Inflammatory macrophage (primary cell): ENCODE results near the gene FAM222B.
"Not testable (repeated sequence)": the region's sequence is repeated elsewhere in the genome, so short reads cannot be mapped to it uniquely, and the experiment has no call there.

Experiments
- DNase-seq, 2 donors: peaks; one replicate each; pipeline ENCODE4 v3.0.0-alpha.2; 2020 to 2022

The FAM222B gene

GRCh38 chr17:28744972-28745785 is 97.4 kb downstream of the FAM222B start:
- peak; percentile 3 to 12 for DNase-seq

- peak; percentile 17 to 40 for DNase-seq
These were observed 98.3 kb downstream of the FAM222B start for GRCh38 chr17:28744104-28744971.

- DNase-seq = peak; percentile 86 to 96
These were observed 99.1 kb downstream of the FAM222B start, which contains the start of gene TRAF4 for GRCh38 chr17:28743243-28744103. Gene TRAF4 (plus strand): TSS chr17:28744011. CDS start chr17:28744113, 102 bp downstream.

- DNase-seq = peak; percentile 78 to 79
These were observed 100.9 kb downstream of the FAM222B start for GRCh38 chr17:28741358-28742349.

GRCh38 chr17:28740406-28741357 is 101.9 kb downstream of the FAM222B start:
- DNase-seq = no peak

- no peak for DNase-seq
These were observed 103.8 kb downstream of the FAM222B start for GRCh38 chr17:28738680-28739384.

- no peak for DNase-seq
These were observed 104.6 kb downstream of the FAM222B start for GRCh38 chr17:28737770-28738679.

- DNase-seq = no peak
These were observed 105.3 kb downstream of the FAM222B start for GRCh38 chr17:28737316-28737715.

GRCh38 chr17:28735913-28736769 is 106.4 kb downstream of the FAM222B start:
- DNase-seq = not testable (repeated sequence)

GRCh38 chr17:28735242-28735722 is 107.3 kb downstream of the FAM222B start:
- DNase-seq = no peak

- no peak for DNase-seq
These were observed 107.8 kb downstream of the FAM222B start for GRCh38 chr17:28734712-28735241.

- DNase-seq = no peak
These were observed 109.2 kb downstream of the FAM222B start for GRCh38 chr17:28733346-28733745.

- DNase-seq = no peak
These were observed 112.7 kb downstream of the FAM222B start for GRCh38 chr17:28729950-28730330.

- peak; percentile 97 to 99 for DNase-seq
These were observed 114.0 kb downstream of the FAM222B start, which contains the start of gene NEK8 for GRCh38 chr17:28728364-28729200. Gene NEK8 (plus strand): TSS chr17:28728788. CDS start chr17:28728814, 26 bp downstream.
